Thyroid gland (tissue), 4 donors: ENCODE results near the gene THBD.

Source experiments
- POLR2A ChIP-seq, 2 donors: fragments of 450-650 bp; IDR thresholded peaks; one replicate each; pipeline ENCODE4 v1.6.1; 2017; ENCODE audit warnings: antibody characterized with exemption in 2 of 2, mild to moderate bottlenecking in 2 of 2, moderate library complexity in 1 of 2
- TF ChIP-seq, protein P1 (sequence below), 6 experiments: fragments of 200-600 bp in 3 of 6; fragments of 450-650 bp in 3 of 6; sonication (generic) in 3 of 6; IDR thresholded peaks; one replicate each; pipeline ENCODE4 v1.5.1; 2016 to 2019; ENCODE audit warnings: antibody characterized with exemption in 6 of 6, mild to moderate bottlenecking in 2 of 6, inconsistent platforms in 1 of 6, moderate library complexity in 1 of 6

DNA sequence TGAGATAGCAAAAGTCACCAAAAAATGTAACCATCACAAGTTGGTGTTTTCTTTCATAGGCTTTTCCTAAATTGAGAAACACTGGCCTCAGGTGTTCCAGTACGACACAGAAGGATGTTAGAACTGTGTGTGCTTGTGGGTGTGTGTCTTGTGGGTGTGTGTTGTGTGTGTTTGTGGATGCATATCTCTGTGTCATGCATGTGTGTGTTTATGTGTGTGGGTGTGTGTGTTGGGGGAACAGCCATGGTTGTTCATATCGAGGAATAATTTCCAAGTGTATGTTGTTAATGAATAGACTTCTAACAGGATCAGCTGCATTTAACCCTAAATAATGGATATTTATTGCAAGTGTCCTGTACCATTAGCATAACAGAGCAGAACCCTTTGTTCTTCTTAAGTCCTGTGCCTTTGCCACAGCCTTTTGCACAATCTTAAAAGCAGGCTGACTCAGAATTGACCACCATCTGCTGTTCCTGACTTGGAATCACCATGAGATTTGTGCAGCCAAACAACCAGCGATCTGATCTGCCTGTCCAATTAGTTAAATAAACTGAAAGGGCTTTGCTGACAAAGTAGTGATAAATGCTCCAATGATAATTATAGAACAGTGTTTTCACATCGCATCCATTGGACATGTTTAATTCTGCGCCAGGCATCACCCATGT, 29.0 kb upstream of the THBD start:
- TF ChIP-seq, protein P1, sequence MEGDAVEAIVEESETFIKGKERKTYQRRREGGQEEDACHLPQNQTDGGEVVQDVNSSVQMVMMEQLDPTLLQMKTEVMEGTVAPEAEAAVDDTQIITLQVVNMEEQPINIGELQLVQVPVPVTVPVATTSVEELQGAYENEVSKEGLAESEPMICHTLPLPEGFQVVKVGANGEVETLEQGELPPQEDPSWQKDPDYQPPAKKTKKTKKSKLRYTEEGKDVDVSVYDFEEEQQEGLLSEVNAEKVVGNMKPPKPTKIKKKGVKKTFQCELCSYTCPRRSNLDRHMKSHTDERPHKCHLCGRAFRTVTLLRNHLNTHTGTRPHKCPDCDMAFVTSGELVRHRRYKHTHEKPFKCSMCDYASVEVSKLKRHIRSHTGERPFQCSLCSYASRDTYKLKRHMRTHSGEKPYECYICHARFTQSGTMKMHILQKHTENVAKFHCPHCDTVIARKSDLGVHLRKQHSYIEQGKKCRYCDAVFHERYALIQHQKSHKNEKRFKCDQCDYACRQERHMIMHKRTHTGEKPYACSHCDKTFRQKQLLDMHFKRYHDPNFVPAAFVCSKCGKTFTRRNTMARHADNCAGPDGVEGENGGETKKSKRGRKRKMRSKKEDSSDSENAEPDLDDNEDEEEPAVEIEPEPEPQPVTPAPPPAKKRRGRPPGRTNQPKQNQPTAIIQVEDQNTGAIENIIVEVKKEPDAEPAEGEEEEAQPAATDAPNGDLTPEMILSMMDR (IDR thresholded peaks at IDR 0.05), result no peak
- no peak for TF ChIP-seq POLR2A (IDR thresholded peaks at IDR 0.05)
